Peyer's patch (tissue), 4 donors: ENCODE measurements around the gene PIK3R5.

Source experiments
- CTCF ChIP-seq, 6 experiments: fragments of 450-650 bp in 4 of 6; fragments of 200-600 bp in 2 of 6; sonication (generic) in 1 of 6; IDR thresholded peaks; one replicate each; pipeline ENCODE4 v1.5.1; 2017 to 2019; ENCODE audit warnings: antibody characterized with exemption in 6 of 6, mild to moderate bottlenecking in 3 of 6, moderate library complexity in 1 of 6
- POLR2A ChIP-seq, 2 donors: fragments of 450-650 bp; IDR thresholded peaks; one replicate each; pipeline ENCODE4 v1.5.1; 2017; ENCODE audit warnings: antibody characterized with exemption in 2 of 2, mild to moderate bottlenecking in 2 of 2, moderate library complexity in 2 of 2

- TF ChIP-seq CTCF (IDR thresholded peaks at IDR 0.05) (no peak), POLR2A (IDR thresholded peaks at IDR 0.05) (no peak)
Measured at GRCh38 chr17:8930649-8931048, 34.9 kb downstream of the PIK3R5 start.
